Neural cell (in vitro differentiated cells): ENCODE results near the gene CTSA. TPM values are rescaled to one million over a fixed set of nuclear protein-coding genes. Genes with fewer than 3 reads are reported as not detected.

Experiments used
- H2AFZ ChIP-seq: fragments of 200-600, 300-800 bp; sonication (generic), shearing (Covaris generic); 2 replicates; pipeline ENCODE4 v1.6.0; 2014; ENCODE audit warnings: low read depth, mild to moderate bottlenecking, antibody characterized with exemption, low read length, moderate library complexity
- H3F3A ChIP-seq: fragments of 200-600 bp; shearing (Covaris generic); 2 replicates; pipeline ENCODE4 v1.6.1; 2016; ENCODE audit warnings: mild to moderate bottlenecking, moderate library complexity, mixed read lengths, antibody characterized with exemption, low read length; ENCODE audit not compliant: insufficient read depth, poor library complexity, severe bottlenecking
- H3K27ac ChIP-seq: fragments of 200-600, 300-800 bp; sonication (generic), shearing (Covaris generic); 2 replicates; pipeline ENCODE4 v1.5.1; 2014; ENCODE audit warnings: mild to moderate bottlenecking, low read length, moderate library complexity
- H3K27me3 ChIP-seq: fragments of 300-800, 200-600 bp; sonication (generic), shearing (Covaris generic); 2 replicates; pipeline ENCODE4 v1.6.0; 2014; ENCODE audit warnings: mild to moderate bottlenecking, low read depth, low read length, moderate library complexity; ENCODE audit not compliant: insufficient read depth
- H3K36me3 ChIP-seq: fragments of 300-800, 200-600 bp; sonication (generic), shearing (Covaris generic); 2 replicates; pipeline ENCODE4 v1.5.1; 2014; ENCODE audit warnings: mild to moderate bottlenecking, antibody characterized with exemption, low read length, moderate library complexity; ENCODE audit not compliant: insufficient read depth
- H3K4me2 ChIP-seq: fragments of 300-800, 200-600 bp; sonication (generic), shearing (Covaris generic); 2 replicates; pipeline ENCODE4 v1.6.0; 2014; ENCODE audit warnings: mild to moderate bottlenecking, low read length
- H3K4me3 ChIP-seq: fragments of 300-800, 200-600 bp; sonication (generic), shearing (Covaris generic); 2 replicates; pipeline ENCODE4 v1.5.1; 2014; ENCODE audit warnings: mild to moderate bottlenecking, low read length, moderate library complexity
- H3K79me2 ChIP-seq: fragments of 200-600 bp; shearing (Covaris generic); replicated peaks from 2 replicates; pipeline ENCODE4 v1.6.0; 2014; ENCODE audit warnings: mild to moderate bottlenecking, low read length, moderate library complexity; ENCODE audit not compliant: insufficient read depth
- H3K9ac ChIP-seq: fragments of 300-800, 200-600 bp; sonication (generic), shearing (Covaris generic); 2 replicates; pipeline ENCODE4 v1.6.1; 2016; ENCODE audit warnings: mild to moderate bottlenecking, low read length, mixed read lengths
- H3K9me2 ChIP-seq: fragments of 200-600 bp; shearing (Covaris generic); 2 replicates; pipeline ENCODE4 v1.6.1; 2016; ENCODE audit warnings: mild to moderate bottlenecking, low read length, mixed read lengths; ENCODE audit not compliant: insufficient read depth
- H3K9me3 ChIP-seq: fragments of 200-600, 300-800 bp; sonication (generic), shearing (Covaris generic); 2 replicates; pipeline ENCODE4 v1.6.1; 2016; ENCODE audit warnings: mild to moderate bottlenecking, mixed run types, low read length, moderate library complexity, mixed read lengths
- H4K20me1 ChIP-seq: fragments of 200-600 bp; shearing (Covaris generic); 2 replicates; pipeline ENCODE4 v1.6.1; 2016; ENCODE audit warnings: mild to moderate bottlenecking, mixed run types; ENCODE audit not compliant: insufficient read depth
- CTCF ChIP-seq: fragments of 450-650 bp; IDR thresholded peaks from 2 replicates; pipeline ENCODE4 v1.5.1; 2014; ENCODE audit warnings: antibody characterized with exemption, mild to moderate bottlenecking, moderate library complexity; ENCODE audit not compliant: poor library complexity, severe bottlenecking
- EP300 ChIP-seq: fragments of 450-650 bp; conservative IDR thresholded peaks from 2 replicates; pipeline ENCODE4 v1.6.1; 2014; ENCODE audit warnings: antibody characterized with exemption, mild to moderate bottlenecking, moderate library complexity; ENCODE audit not compliant: poor library complexity, severe bottlenecking
- EZH2 ChIP-seq: fragments of 200-600, 300-800 bp; shearing (Covaris generic), sonication (generic); IDR thresholded peaks from 2 replicates; pipeline ENCODE4 v1.6.1; 2014; ENCODE audit warnings: antibody characterized with exemption, low read length, borderline replicate concordance, mild to moderate bottlenecking; ENCODE audit not compliant: insufficient read depth, poor library complexity, severe bottlenecking
- MXI1 ChIP-seq: fragments of 450-650 bp; conservative IDR thresholded peaks from 2 replicates; pipeline ENCODE4 v1.6.1; 2014; ENCODE audit warnings: antibody characterized with exemption, mild to moderate bottlenecking; ENCODE audit not compliant: poor library complexity, severe bottlenecking
- POLR2AphosphoS5 ChIP-seq: IDR thresholded peaks from 2 replicates; pipeline ENCODE4 v1.6.1; 2012
- RAD21 ChIP-seq: fragments of 450-650 bp; conservative IDR thresholded peaks from 2 replicates; pipeline ENCODE4 v1.6.1; 2014; ENCODE audit warnings: antibody characterized with exemption, mild to moderate bottlenecking, moderate library complexity
- REST ChIP-seq: IDR thresholded peaks from 2 replicates; pipeline ENCODE4 v1.6.1; 2012; ENCODE audit warnings: borderline replicate concordance
- SMC3 ChIP-seq: fragments of 450-650 bp; conservative IDR thresholded peaks from 2 replicates; pipeline ENCODE4 v1.6.1; 2014; ENCODE audit warnings: antibody characterized with exemption, mild to moderate bottlenecking, moderate library complexity; ENCODE audit not compliant: poor library complexity
- TAF1 ChIP-seq: IDR thresholded peaks from 2 replicates; pipeline ENCODE4 v1.6.1; 2012; ENCODE audit warnings: low read depth
- polyA plus RNA-seq: library from polyadenylated mRNA; depleted of rRNA; stranded (reverse); fragments of >200 nt; gene quantifications from 2 replicates; pipeline ENCODE4 v1.2.3, GENCODE V29; 2014

CTSA gene
- polyA plus RNA-seq, 1 donor from 2014 or later: 25.7 TPM

GRCh38 chr20:45921337-45922189 is 30.4 kb downstream of the CTSA start:
- TF ChIP-seq RAD21: no peak
- TF ChIP-seq MXI1: no peak
- no peak for TF ChIP-seq EZH2
- TF ChIP-seq SMC3: no peak
- TF ChIP-seq EP300: no peak
- TF ChIP-seq POLR2AphosphoS5: no peak
- TF ChIP-seq CTCF: no peak
- no peak for TF ChIP-seq TAF1
- TF ChIP-seq REST: no peak
- Histone ChIP-seq H3K27me3 (no peaks in the 10 kb centered on the region), H3K79me2 (no peaks in the 10 kb centered on the region), H3K4me3 (no peak overlapping the region), H2AFZ (no peak overlapping the region), H3K9me3 (no peaks in the 10 kb centered on the region), H3K9me2 (no peaks in the 10 kb centered on the region), H3K36me3 (no peaks in the 10 kb centered on the region), H3K9ac (no peak overlapping the region), H3K4me2 (no peak overlapping the region), H3F3A (no peaks in the 10 kb centered on the region), H4K20me1 (no peaks in the 10 kb centered on the region), H3K27ac (no peak overlapping the region)

GRCh38 chr20:45924391-45925261 is 33.5 kb downstream of the CTSA start:
- TF ChIP-seq RAD21: no peak
- no peak for TF ChIP-seq EZH2
- TF ChIP-seq SMC3: no peak
- no peak for TF ChIP-seq REST
- TF ChIP-seq MXI1: no peak
- no peak for TF ChIP-seq EP300
- TF ChIP-seq CTCF: no peak
- TF ChIP-seq TAF1: no peak
- TF ChIP-seq POLR2AphosphoS5: no peak
- Histone ChIP-seq H3K4me3 (no peak overlapping the region), H3K9me2 (no peaks in the 10 kb centered on the region), H3K36me3 (no peaks in the 10 kb centered on the region), H2AFZ (no peak overlapping the region), H3K4me2 (no peak overlapping the region), H3K79me2 (no peaks in the 10 kb centered on the region), H4K20me1 (no peaks in the 10 kb centered on the region), H3K27ac (no peak overlapping the region), H3K27me3 (no peaks in the 10 kb centered on the region), H3K9ac (no peak overlapping the region), H3F3A (no peaks in the 10 kb centered on the region), H3K9me3 (no peaks in the 10 kb centered on the region)
